Measurements from ENCODE around the gene DNASE2. TPM values are rescaled to one million over a fixed set of nuclear protein-coding genes. Genes with fewer than 3 reads are reported as not detected.

The DNASE2 gene
- total and polyA plus RNA-seq, 2 of the 8 experiments (the other 6 are each of a cell fraction or from before 2014, with no cell fraction given) = 33.2 to 48.2 TPM

- TF ChIP-seq CHD1 (IDR thresholded peaks at IDR 0.05; ENCODE audit: low read depth, low read length) = no peak
- no peak for TF ChIP-seq TCF12 (IDR thresholded peaks at IDR 0.05; ENCODE audit: low read depth, low read length)
- TF ChIP-seq GTF2F1 (IDR thresholded peaks at IDR 0.05; ENCODE audit: borderline replicate concordance, low read depth, low read length) = no peak
- TF ChIP-seq TEAD4 (IDR thresholded peaks at IDR 0.05; ENCODE audit: low read depth, low read length) = no peak
- no peak for TF ChIP-seq CHD7 (IDR thresholded peaks at IDR 0.05; ENCODE audit: insufficient replicate concordance, low read length)
- TF ChIP-seq BRCA1 (IDR thresholded peaks at IDR 0.05; ENCODE audit: low read depth, low read length) = no peak
- no peak for TF ChIP-seq TAF7 (optimal IDR thresholded peaks at IDR 0.05; ENCODE audit: borderline replicate concordance, low read depth, low read length)
- TF ChIP-seq ATF2 (IDR thresholded peaks at IDR 0.05; ENCODE audit: low read length) = no peak
Measured at GRCh38 chr19:12867120-12868099, 13.8 kb downstream of the DNASE2 start (continued).

Measured in H1 (cell line).